K562 (cell line): Measurements from ENCODE around the gene CACNA1C. TPM values are rescaled to one million over a fixed set of nuclear protein-coding genes. Genes with fewer than 3 reads are reported as not detected.

Experiments
- ATAC-seq: fragments of 200-7000 bp; cut with Tn5 transposase; 3 replicates; pipeline ENCODE4 v1.9.1; 2020; ENCODE audit warnings: moderate library complexity
- BruUV-seq: library from RNA; stranded (reverse); fragments of 400-500 nt; replicated peaks from 2 replicates; lab custom pipeline; 2021; lab: Mats Ljungman, UMichigan
- CTCF ChIA-PET: fragments of 300-600 bp; formaldehyde crosslinking; extraction: SDS; loops from one replicate; lab custom pipeline; 2021; ENCODE audit warnings: low intra/inter-chr PET ratio; lab: Yijun Ruan, JAX
- POLR2A ChIA-PET: fragments of 300-600, 350-650 bp; sonication (Branson Sonifier 250); formaldehyde crosslinking; extraction: SDS; loops from one replicate; lab custom pipeline; 2021; ENCODE audit warnings: antibody characterized with exemption, inconsistent platforms; lab: Yijun Ruan, JAX
- DNase-seq, 4 experiments: peaks; one replicate each; pipeline versions ENCODE4 v3.0.0 to v3.0.0-alpha.2; 2011 to 2018; ENCODE audit warnings: low spot score in 3 of 4, mixed read lengths in 3 of 4; ENCODE audit errors: extremely low read depth in 1 of 4
- FAIRE-seq: peaks from 2 replicates; lab custom pipeline; 2011; peaks lifted over from hg19 to GRCh38; lab: Jason Lieb, UNC
- H2AFZ ChIP-seq: 2 replicates; pipeline ENCODE4 v1.6.0; 2011; ENCODE audit warnings: low read depth, low read length, control low read depth, inconsistent platforms
- H3K27ac ChIP-seq: fragments of 200-600 bp; 3 replicates; pipeline ENCODE4 v1.8.0; 2011; ENCODE audit warnings: low read depth, mild to moderate bottlenecking, control low read depth, inconsistent platforms, low read length, moderate library complexity, mixed read lengths; ENCODE audit errors: extremely low read depth
- H3K27me3 ChIP-seq, 2 experiments: fragments of 300-600 bp in 1 of 2; 2 replicates in 1 of 2; 3 replicates in 1 of 2; pipeline versions ENCODE4 v1.6.0 to v1.8.0; 2011; ENCODE audit warnings: inconsistent platforms in 2 of 2, low read length in 2 of 2, mild to moderate bottlenecking in 1 of 2, mixed read lengths in 1 of 2, moderate library complexity in 1 of 2; ENCODE audit not compliant: control insufficient read depth in 2 of 2, insufficient read depth in 2 of 2
- H3K36me3 ChIP-seq: fragments of 300-600 bp; 3 replicates; pipeline ENCODE4 v1.8.0; 2011; ENCODE audit warnings: mild to moderate bottlenecking, low read length, inconsistent platforms; ENCODE audit not compliant: control insufficient read depth, insufficient read depth
- H3K4me1 ChIP-seq, 2 experiments: fragments of 200-600 bp in 1 of 2; replicated peaks in 1 of 2; 2 replicates in 1 of 2; 3 replicates in 1 of 2; pipeline versions ENCODE4 v1.5.1 to v1.8.0; 2011; ENCODE audit warnings: inconsistent platforms in 2 of 2, low read length in 2 of 2, mild to moderate bottlenecking in 1 of 2, mixed read lengths in 1 of 2, moderate library complexity in 1 of 2; ENCODE audit not compliant: control insufficient read depth in 2 of 2, insufficient read depth in 2 of 2
- H3K4me2 ChIP-seq: 2 replicates; pipeline ENCODE4 v1.6.1; 2011; ENCODE audit warnings: low read length, control low read depth, inconsistent platforms, mixed read lengths; ENCODE audit not compliant: insufficient read depth
- H3K4me3 ChIP-seq: fragments of 200-600 bp; sonication (generic), shearing (Covaris generic); 2 replicates; pipeline ENCODE4 v1.5.1; 2016; ENCODE audit warnings: control low read depth, inconsistent platforms
- H3K79me2 ChIP-seq: fragments of 200-600 bp; 3 replicates; pipeline ENCODE4 v1.8.0; 2011; ENCODE audit warnings: low read length, inconsistent platforms; ENCODE audit not compliant: control insufficient read depth, insufficient read depth
- H3K9ac ChIP-seq, 2 experiments: 2 replicates each; pipeline versions ENCODE4 v1.6.0 to v1.6.1; 2011; ENCODE audit warnings: low read depth in 2 of 2, low read length in 2 of 2, control low read depth in 1 of 2, inconsistent platforms in 1 of 2, mild to moderate bottlenecking in 1 of 2, mixed read lengths in 1 of 2; ENCODE audit not compliant: insufficient read depth in 1 of 2
- H3K9me1 ChIP-seq: one replicate; pipeline ENCODE4 v1.6.0; 2011; ENCODE audit warnings: inconsistent platforms, mild to moderate bottlenecking, low read length, moderate library complexity; ENCODE audit not compliant: control insufficient read depth, insufficient read depth
- H3K9me3 ChIP-seq: replicated peaks from 2 replicates; pipeline ENCODE4 v1.5.1; 2011; ENCODE audit warnings: low read depth, low read length, inconsistent platforms; ENCODE audit not compliant: control insufficient read depth, insufficient read depth
- H4K20me1 ChIP-seq: replicated peaks from 2 replicates; pipeline ENCODE4 v1.6.1; 2011; ENCODE audit warnings: low read length, inconsistent platforms, mixed read lengths; ENCODE audit not compliant: control insufficient read depth, insufficient read depth
- ETV6 ChIP-seq, 3 experiments: fragments of 150-350 bp in 1 of 3; sonication (generic) in 1 of 3; formaldehyde crosslinking in 1 of 3; IDR thresholded peaks; 2 replicates each; pipeline versions ENCODE4 v1.6.1 to v1.8.0; 2014 to 2022; ENCODE audit warnings: borderline replicate concordance in 2 of 3, low read depth in 2 of 3, antibody characterized with exemption in 1 of 3, low read length in 1 of 3, mild to moderate bottlenecking in 1 of 3, missing genetic modification reagents in 1 of 3
- MAFF ChIP-seq: IDR thresholded peaks from 2 replicates; pipeline ENCODE4 v1.6.1; 2012; ENCODE audit warnings: low read length, improper control_type of control experiment
- NCOA1 ChIP-seq: fragments of 450-650 bp; IDR thresholded peaks from 2 replicates; pipeline ENCODE4 v1.6.1; 2016; ENCODE audit warnings: low read depth
- SP1 ChIP-seq: sonication (generic); formaldehyde crosslinking; IDR thresholded peaks from 2 replicates; pipeline ENCODE4 v1.8.1; 2022; ENCODE audit warnings: mild to moderate bottlenecking, missing genetic modification reagents
- TARDBP ChIP-seq: fragments of 450-650 bp; IDR thresholded peaks from 2 replicates; pipeline ENCODE4 v1.6.1; 2016
- ZBTB1 ChIP-seq: sonication (generic); formaldehyde crosslinking; IDR thresholded peaks from 2 replicates; pipeline ENCODE4 v1.8.1; 2023; ENCODE audit warnings: missing genetic modification reagents, low read depth, mild to moderate bottlenecking, borderline replicate concordance
- ZKSCAN8 ChIP-seq: fragments of 200-800 bp; sonication (Bioruptor generic); IDR thresholded peaks from 2 replicates; pipeline ENCODE4 v1.6.1; 2016; ENCODE audit warnings: missing genetic modification characterization, missing compliant biosample characterization
- WGBS: fragments of 100-300 bp; shearing (Covaris generic); methylation state at CpG from one replicate; pipeline ENCODE4 v1.1.6; 2016; ENCODE audit warnings: low coverage, mixed read lengths; ENCODE audit not compliant: insufficient coverage; ENCODE audit errors: missing lambda C conversion rate; 5-methylcytosine and 5-hydroxymethylcytosine counted together
- in situ Hi-C: fragments of 300-500 bp; cut with MboI; formaldehyde crosslinking; loops from 4 replicates; pipeline ENCODE4 v1.15.0; 2018; ENCODE audit warnings: inconsistent platforms, mixed read lengths
- intact Hi-C: fragments of 100-400 bp; cut with micrococcal nuclease; formaldehyde crosslinking; loops from 2 replicates; pipeline ENCODE4 v1.14.2; 2022
- polyA plus RNA-seq, 8 experiments: library from polyadenylated mRNA; depleted of rRNA in 4 of 8; stranded (reverse) in 5 of 8; unstranded in 3 of 8; fragments of >200 nt; fragmentation: Nextera tagmentation in 2 of 8; fragmentation: Illumina TruSeq in 1 of 8; extraction: Ambion mirVana in 2 of 8; extraction: Trizol in 1 of 8; gene quantifications; 2 replicates each; pipeline versions ENCODE4 v1.2.1 to v1.2.3, GENCODE V29; 2011 to 2014; ENCODE audit warnings: inconsistent platforms in 1 of 8, missing spikeins in 1 of 8
- total RNA-seq, 7 experiments: library from RNA; depleted of rRNA in 6 of 7; stranded (reverse); fragments of >200 nt in 6 of 7; fragmentation: Illumina TruSeq in 2 of 7; extraction: Trizol in 2 of 7; gene quantifications; 2 replicates each; pipeline versions ENCODE4 v1.2.1 to v1.2.3, GENCODE V29; 2011 to 2021; ENCODE audit warnings: low replicate concordance in 1 of 7
- TF ChIP-seq, protein P1 (sequence below), 2 experiments: fragments of 200-800 bp in 1 of 2; sonication (Bioruptor generic) in 1 of 2; sonication (generic) in 1 of 2; formaldehyde crosslinking in 1 of 2; IDR thresholded peaks in 1 of 2; conservative IDR thresholded peaks in 1 of 2; 2 replicates each; pipeline versions ENCODE4 v1.5.0 to v1.6.1; 2016 to 2020; ENCODE audit warnings: missing compliant biosample characterization in 1 of 2, missing genetic modification characterization in 1 of 2, missing genetic modification reagents in 1 of 2

CACNA1C gene
- total and polyA plus RNA-seq, 9 of the 15 experiments (the other 6 are each of a cell fraction or from before 2014, with no cell fraction given) = not detected

GRCh38 chr12:2013527-2014223, 39.1 kb upstream of the CACNA1C start:
- no peaks in the 10 kb centered on the region for H3K79me2 ChIP-seq
- no peaks in the 10 kb centered on the region for H3K36me3 ChIP-seq
- in situ Hi-C loops (no loop called here), intact Hi-C loops (no loop called here)
- H3K27me3 ChIP-seq = peaks cover 0 to 4% of the 10 kb centered on the region in 2 experiments; a peak in 2 of 5 replicates
- FAIRE-seq (no peak), DNase-seq (no peak), ATAC-seq (no peak)
- H3K4me1 ChIP-seq = no peaks in the 10 kb centered on the region
- H3K9ac ChIP-seq = no peak overlapping the region
- H3K27ac ChIP-seq = no peak overlapping the region
- H3K9me3 ChIP-seq = no peaks in the 10 kb centered on the region
- POLR2A ChIA-PET = interaction anchor here (0.6 kb wide), 1 partner anchor 25 kb away, joined by 5 read pairs; no protein-coding TSS in a partner anchor
- no peaks in the 10 kb centered on the region for H3K9me1 ChIP-seq
- H2AFZ ChIP-seq = no peak overlapping the region
- BruUV-seq = no TSS peak
- 3% methylated on average over 4 of the region's 4 CpGs for WGBS
- CTCF ChIA-PET = no interaction called here
- TF ChIP-seq MAFF (no peak), ZBTB1 (CRISPR knock-in tag) (no peak), NCOA1 (no peak), SP1 (CRISPR knock-in tag) (no peak), ZKSCAN8 (no peak), TARDBP (no peak), ETV6 (IDR thresholded peaks at IDR 0.05; ENCODE audit: borderline replicate concordance in 1 of 2, low read depth in 2 of 2, low read length in 1 of 2) (no peak), ETV6 (CRISPR knock-in tag; IDR thresholded peaks at IDR 0.05; ENCODE audit: borderline replicate concordance) (no peak)
- TF ChIP-seq, protein P1, sequence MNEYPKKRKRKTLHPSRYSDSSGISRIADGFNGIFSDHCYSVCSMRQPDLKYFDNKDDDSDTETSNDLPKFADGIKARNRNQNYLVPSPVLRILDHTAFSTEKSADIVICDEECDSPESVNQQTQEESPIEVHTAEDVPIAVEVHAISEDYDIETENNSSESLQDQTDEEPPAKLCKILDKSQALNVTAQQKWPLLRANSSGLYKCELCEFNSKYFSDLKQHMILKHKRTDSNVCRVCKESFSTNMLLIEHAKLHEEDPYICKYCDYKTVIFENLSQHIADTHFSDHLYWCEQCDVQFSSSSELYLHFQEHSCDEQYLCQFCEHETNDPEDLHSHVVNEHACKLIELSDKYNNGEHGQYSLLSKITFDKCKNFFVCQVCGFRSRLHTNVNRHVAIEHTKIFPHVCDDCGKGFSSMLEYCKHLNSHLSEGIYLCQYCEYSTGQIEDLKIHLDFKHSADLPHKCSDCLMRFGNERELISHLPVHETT (CRISPR knock-in tag; conservative IDR thresholded peaks at IDR 0.05 in 1 of 2, IDR thresholded peaks at IDR 0.05 in 1 of 2) = no peak
- H3K4me3 ChIP-seq = no peak overlapping the region
- no peaks in the 10 kb centered on the region for H4K20me1 ChIP-seq
- no peak overlapping the region for H3K4me2 ChIP-seq
